Neural cell (in vitro differentiated cells): ENCODE data around the gene MBD5. TPM values are rescaled to one million over a fixed set of nuclear protein-coding genes. Genes with fewer than 3 reads are reported as not detected.
"Not testable (repeated sequence)": the region's sequence is repeated elsewhere in the genome, so short reads cannot be mapped to it uniquely, and the experiment has no call there.

Experiments used
- H2AFZ ChIP-seq: fragments of 200-600, 300-800 bp; sonication (generic), shearing (Covaris generic); 2 replicates; pipeline ENCODE4 v1.6.0; 2014; ENCODE audit warnings: low read depth, mild to moderate bottlenecking, antibody characterized with exemption, low read length, moderate library complexity
- H3F3A ChIP-seq: fragments of 200-600 bp; shearing (Covaris generic); 2 replicates; pipeline ENCODE4 v1.6.1; 2016; ENCODE audit warnings: mild to moderate bottlenecking, moderate library complexity, mixed read lengths, antibody characterized with exemption, low read length; ENCODE audit not compliant: insufficient read depth, poor library complexity, severe bottlenecking
- H3K27ac ChIP-seq: fragments of 200-600, 300-800 bp; sonication (generic), shearing (Covaris generic); 2 replicates; pipeline ENCODE4 v1.5.1; 2014; ENCODE audit warnings: mild to moderate bottlenecking, low read length, moderate library complexity
- H3K27me3 ChIP-seq: fragments of 300-800, 200-600 bp; sonication (generic), shearing (Covaris generic); 2 replicates; pipeline ENCODE4 v1.6.0; 2014; ENCODE audit warnings: mild to moderate bottlenecking, low read depth, low read length, moderate library complexity; ENCODE audit not compliant: insufficient read depth
- H3K36me3 ChIP-seq: fragments of 300-800, 200-600 bp; sonication (generic), shearing (Covaris generic); 2 replicates; pipeline ENCODE4 v1.5.1; 2014; ENCODE audit warnings: mild to moderate bottlenecking, antibody characterized with exemption, low read length, moderate library complexity; ENCODE audit not compliant: insufficient read depth
- H3K4me2 ChIP-seq: fragments of 300-800, 200-600 bp; sonication (generic), shearing (Covaris generic); 2 replicates; pipeline ENCODE4 v1.6.0; 2014; ENCODE audit warnings: mild to moderate bottlenecking, low read length
- H3K4me3 ChIP-seq: fragments of 300-800, 200-600 bp; sonication (generic), shearing (Covaris generic); 2 replicates; pipeline ENCODE4 v1.5.1; 2014; ENCODE audit warnings: mild to moderate bottlenecking, low read length, moderate library complexity
- H3K79me2 ChIP-seq: fragments of 200-600 bp; shearing (Covaris generic); replicated peaks from 2 replicates; pipeline ENCODE4 v1.6.0; 2014; ENCODE audit warnings: mild to moderate bottlenecking, low read length, moderate library complexity; ENCODE audit not compliant: insufficient read depth
- H3K9ac ChIP-seq: fragments of 300-800, 200-600 bp; sonication (generic), shearing (Covaris generic); 2 replicates; pipeline ENCODE4 v1.6.1; 2016; ENCODE audit warnings: mild to moderate bottlenecking, low read length, mixed read lengths
- H3K9me2 ChIP-seq: fragments of 200-600 bp; shearing (Covaris generic); 2 replicates; pipeline ENCODE4 v1.6.1; 2016; ENCODE audit warnings: mild to moderate bottlenecking, low read length, mixed read lengths; ENCODE audit not compliant: insufficient read depth
- H3K9me3 ChIP-seq: fragments of 200-600, 300-800 bp; sonication (generic), shearing (Covaris generic); 2 replicates; pipeline ENCODE4 v1.6.1; 2016; ENCODE audit warnings: mild to moderate bottlenecking, mixed run types, low read length, moderate library complexity, mixed read lengths
- H4K20me1 ChIP-seq: fragments of 200-600 bp; shearing (Covaris generic); 2 replicates; pipeline ENCODE4 v1.6.1; 2016; ENCODE audit warnings: mild to moderate bottlenecking, mixed run types; ENCODE audit not compliant: insufficient read depth
- CTCF ChIP-seq: fragments of 450-650 bp; IDR thresholded peaks from 2 replicates; pipeline ENCODE4 v1.5.1; 2014; ENCODE audit warnings: antibody characterized with exemption, mild to moderate bottlenecking, moderate library complexity; ENCODE audit not compliant: poor library complexity, severe bottlenecking
- EP300 ChIP-seq: fragments of 450-650 bp; conservative IDR thresholded peaks from 2 replicates; pipeline ENCODE4 v1.6.1; 2014; ENCODE audit warnings: antibody characterized with exemption, mild to moderate bottlenecking, moderate library complexity; ENCODE audit not compliant: poor library complexity, severe bottlenecking
- EZH2 ChIP-seq: fragments of 200-600, 300-800 bp; shearing (Covaris generic), sonication (generic); IDR thresholded peaks from 2 replicates; pipeline ENCODE4 v1.6.1; 2014; ENCODE audit warnings: antibody characterized with exemption, low read length, borderline replicate concordance, mild to moderate bottlenecking; ENCODE audit not compliant: insufficient read depth, poor library complexity, severe bottlenecking
- MXI1 ChIP-seq: fragments of 450-650 bp; conservative IDR thresholded peaks from 2 replicates; pipeline ENCODE4 v1.6.1; 2014; ENCODE audit warnings: antibody characterized with exemption, mild to moderate bottlenecking; ENCODE audit not compliant: poor library complexity, severe bottlenecking
- POLR2AphosphoS5 ChIP-seq: IDR thresholded peaks from 2 replicates; pipeline ENCODE4 v1.6.1; 2012
- RAD21 ChIP-seq: fragments of 450-650 bp; conservative IDR thresholded peaks from 2 replicates; pipeline ENCODE4 v1.6.1; 2014; ENCODE audit warnings: antibody characterized with exemption, mild to moderate bottlenecking, moderate library complexity
- REST ChIP-seq: IDR thresholded peaks from 2 replicates; pipeline ENCODE4 v1.6.1; 2012; ENCODE audit warnings: borderline replicate concordance
- SMC3 ChIP-seq: fragments of 450-650 bp; conservative IDR thresholded peaks from 2 replicates; pipeline ENCODE4 v1.6.1; 2014; ENCODE audit warnings: antibody characterized with exemption, mild to moderate bottlenecking, moderate library complexity; ENCODE audit not compliant: poor library complexity
- TAF1 ChIP-seq: IDR thresholded peaks from 2 replicates; pipeline ENCODE4 v1.6.1; 2012; ENCODE audit warnings: low read depth
- polyA plus RNA-seq: library from polyadenylated mRNA; depleted of rRNA; stranded (reverse); fragments of >200 nt; gene quantifications from 2 replicates; pipeline ENCODE4 v1.2.3, GENCODE V29; 2014

The MBD5 gene
- polyA plus RNA-seq, 1 donor from 2014 or later: 9.7 TPM

GRCh38 chr2:148007219-148007900 is 13.5 kb upstream of the MBD5 start:
- Histone ChIP-seq H3K27ac (no peak overlapping the region), H3K9ac (no peak overlapping the region), H4K20me1 (no peaks in the 10 kb centered on the region), H2AFZ (no peak overlapping the region), H3K4me2 (no peak overlapping the region), H3K36me3 (no peaks in the 10 kb centered on the region), H3K27me3 (no peaks in the 10 kb centered on the region), H3K9me3 (peaks cover 7% of the 10 kb centered on the region), H3K9me2 (no peaks in the 10 kb centered on the region), H3K79me2 (peaks cover 78% of the 10 kb centered on the region), H3F3A (no peaks in the 10 kb centered on the region), H3K4me3 (no peak overlapping the region)
- no peak for TF ChIP-seq RAD21
- no peak for TF ChIP-seq EP300
- no peak for TF ChIP-seq REST
- no peak for TF ChIP-seq MXI1
- no peak for TF ChIP-seq CTCF
- no peak for TF ChIP-seq TAF1
- no peak for TF ChIP-seq EZH2
- no peak for TF ChIP-seq SMC3
- no peak for TF ChIP-seq POLR2AphosphoS5

GRCh38 chr2:148008411-148008810 is 12.5 kb upstream of the MBD5 start:
- not testable (repeated sequence) for H2AFZ ChIP-seq, H3K36me3 ChIP-seq
- peaks cover 88% of the 10 kb centered on the region for H3K79me2 ChIP-seq

GRCh38 chr2:148013876-148014275 is 7.0 kb upstream of the MBD5 start:
- H3K9ac ChIP-seq: no peak overlapping the region
- H2AFZ ChIP-seq: no peak overlapping the region
- H3K9me2 ChIP-seq: no peaks in the 10 kb centered on the region
- H3K79me2 ChIP-seq: peaks cover 99% of the 10 kb centered on the region
- no peak for TF ChIP-seq REST
- TF ChIP-seq CTCF: no peak
- TF ChIP-seq RAD21: no peak
- TF ChIP-seq POLR2AphosphoS5: no peak
- no peak overlapping the region for H3K4me2 ChIP-seq
- H3K9me3 ChIP-seq: no peaks in the 10 kb centered on the region
- no peak overlapping the region for H3K27ac ChIP-seq
- no peak overlapping the region for H3K4me3 ChIP-seq
- no peaks in the 10 kb centered on the region for H4K20me1 ChIP-seq
- no peaks in the 10 kb centered on the region for H3K36me3 ChIP-seq
- H3K27me3 ChIP-seq: no peaks in the 10 kb centered on the region
- peaks cover 3% of the 10 kb centered on the region for H3F3A ChIP-seq

More at GRCh38 chr2:148008411-148008810, 12.5 kb upstream of the MBD5 start:
- H3K27me3 ChIP-seq, H3K9me3 ChIP-seq, H3K27ac ChIP-seq, H3K9me2 ChIP-seq, H3K4me3 ChIP-seq, H4K20me1 ChIP-seq, H3K4me2 ChIP-seq, H3F3A ChIP-seq, H3K9ac ChIP-seq: not testable (repeated sequence)
